Keratinocyte (primary cell): ENCODE data around the gene FAAH. TPM values are rescaled to one million over a fixed set of nuclear protein-coding genes. Genes with fewer than 3 reads are reported as not detected.
A peak's percentile ranks its signal among the peaks of the same experiment; 100 is the strongest.

ENCODE experiments used
- DNase-seq: peaks from one replicate; pipeline ENCODE4 v3.0.0-alpha.2; 2011; ENCODE audit warnings: low read depth, missing footprints, low spot score
- FAIRE-seq: peaks from 2 replicates; lab custom pipeline; 2011; peaks lifted over from hg19 to GRCh38; lab: Jason Lieb, UNC
- H2AFZ ChIP-seq: 2 replicates; pipeline ENCODE4 v1.6.0; 2012; ENCODE audit warnings: low read length, control low read depth, inconsistent platforms; ENCODE audit not compliant: control insufficient read depth
- H3K27ac ChIP-seq: 2 replicates; pipeline ENCODE4 v1.5.1; 2011; ENCODE audit warnings: low read length; ENCODE audit not compliant: control insufficient read depth, insufficient read depth
- H3K27me3 ChIP-seq: 3 replicates; pipeline ENCODE4 v1.6.0; 2011; ENCODE audit warnings: low read length; ENCODE audit not compliant: control insufficient read depth, insufficient read depth; ENCODE audit errors: extremely low read depth
- H3K36me3 ChIP-seq, 2 experiments: 2 replicates in 1 of 2; 3 replicates in 1 of 2; pipeline ENCODE4 v1.5.1; 2011; ENCODE audit warnings: low read length in 2 of 2, mild to moderate bottlenecking in 1 of 2; ENCODE audit not compliant: control insufficient read depth in 2 of 2, insufficient read depth in 2 of 2; ENCODE audit errors: extremely low read depth in 1 of 2
- H3K4me1 ChIP-seq: 3 replicates; pipeline ENCODE4 v1.5.1; 2011; ENCODE audit warnings: low read length; ENCODE audit not compliant: control insufficient read depth, insufficient read depth; ENCODE audit errors: extremely low read depth
- H3K4me2 ChIP-seq: 3 replicates; pipeline ENCODE4 v1.6.0; 2011; ENCODE audit warnings: low read depth, low read length; ENCODE audit not compliant: control insufficient read depth, insufficient read depth; ENCODE audit errors: extremely low read depth
- H3K4me3 ChIP-seq, 3 experiments: fragments of 200-600 bp in 1 of 3; sonication (generic) in 1 of 3; 2 replicates in 2 of 3; 3 replicates in 1 of 3; pipeline ENCODE4 v1.5.1; 2011 to 2016; ENCODE audit warnings: low read length in 3 of 3, mild to moderate bottlenecking in 3 of 3, control low read depth in 2 of 3, inconsistent platforms in 1 of 3, low read depth in 1 of 3, mixed read lengths in 1 of 3, mixed run types in 1 of 3, moderate library complexity in 1 of 3; ENCODE audit not compliant: control insufficient read depth in 2 of 3, insufficient read depth in 2 of 3; ENCODE audit errors: extremely low read depth in 1 of 3
- H3K79me2 ChIP-seq: 2 replicates; pipeline ENCODE4 v1.6.0; 2012; ENCODE audit warnings: low read length; ENCODE audit not compliant: control insufficient read depth, insufficient read depth
- H3K9ac ChIP-seq: 3 replicates; pipeline ENCODE4 v1.6.0; 2011; ENCODE audit warnings: low read length; ENCODE audit not compliant: control insufficient read depth, insufficient read depth; ENCODE audit errors: extremely low read depth
- H3K9me1 ChIP-seq: 3 replicates; pipeline ENCODE4 v1.6.0; 2011; ENCODE audit warnings: low read length; ENCODE audit not compliant: control insufficient read depth, insufficient read depth; ENCODE audit errors: extremely low read depth
- H3K9me3 ChIP-seq: 2 replicates; pipeline ENCODE4 v1.5.1; 2012; ENCODE audit warnings: low read depth, low read length; ENCODE audit not compliant: control insufficient read depth
- H4K20me1 ChIP-seq: 3 replicates; pipeline ENCODE4 v1.6.0; 2011; ENCODE audit warnings: low read length; ENCODE audit not compliant: control insufficient read depth, insufficient read depth; ENCODE audit errors: extremely low read depth
- EZH2 ChIP-seq: IDR thresholded peaks from one replicate; pipeline ENCODE4 v1.6.1; 2012; ENCODE audit warnings: inconsistent platforms, mild to moderate bottlenecking, low read length, moderate library complexity
- dilution Hi-C: fragments of 300-500 bp; cut with MboI; formaldehyde crosslinking; loops from one replicate; pipeline ENCODE4 v1.7.0; 2020; ENCODE audit warnings: low sequenced_read_pairs; ENCODE audit not compliant: extremely low pct_ligation_motif_present
- polyA plus RNA-seq, 5 experiments: library from polyadenylated mRNA; depleted of rRNA in 3 of 5; stranded (reverse) in 3 of 5; stranded (forward) in 1 of 5; unstranded in 1 of 5; fragments of >200 nt; gene quantifications; 1 replicate in 1 of 5; 2 replicates in 3 of 5; 3 replicates in 1 of 5; pipeline versions ENCODE4 v1.2.1 to v1.2.3, GENCODE V29; 2011 to 2012; ENCODE audit warnings: missing spikeins in 2 of 5, low read depth in 1 of 5, low replicate concordance in 1 of 5
- TF ChIP-seq, protein P1 (sequence below), 3 experiments: IDR thresholded peaks in 1 of 3; conservative IDR thresholded peaks in 1 of 3; optimal IDR thresholded peaks in 1 of 3; 2 replicates in 2 of 3; 3 replicates in 1 of 3; pipeline versions ENCODE3 to v1.5.1; 2011; ENCODE audit warnings: low read length in 3 of 3, mild to moderate bottlenecking in 3 of 3, moderate library complexity in 2 of 3, control low read depth in 1 of 3, inconsistent platforms in 1 of 3; ENCODE audit not compliant: insufficient read depth in 2 of 3; ENCODE audit errors: extremely low read depth in 1 of 3

Gene FAAH
- polyA plus RNA-seq, 1 donor (not counting 4 experiments of a cell fraction or from before 2014, with no cell fraction given), result 5.3 TPM

DNA sequence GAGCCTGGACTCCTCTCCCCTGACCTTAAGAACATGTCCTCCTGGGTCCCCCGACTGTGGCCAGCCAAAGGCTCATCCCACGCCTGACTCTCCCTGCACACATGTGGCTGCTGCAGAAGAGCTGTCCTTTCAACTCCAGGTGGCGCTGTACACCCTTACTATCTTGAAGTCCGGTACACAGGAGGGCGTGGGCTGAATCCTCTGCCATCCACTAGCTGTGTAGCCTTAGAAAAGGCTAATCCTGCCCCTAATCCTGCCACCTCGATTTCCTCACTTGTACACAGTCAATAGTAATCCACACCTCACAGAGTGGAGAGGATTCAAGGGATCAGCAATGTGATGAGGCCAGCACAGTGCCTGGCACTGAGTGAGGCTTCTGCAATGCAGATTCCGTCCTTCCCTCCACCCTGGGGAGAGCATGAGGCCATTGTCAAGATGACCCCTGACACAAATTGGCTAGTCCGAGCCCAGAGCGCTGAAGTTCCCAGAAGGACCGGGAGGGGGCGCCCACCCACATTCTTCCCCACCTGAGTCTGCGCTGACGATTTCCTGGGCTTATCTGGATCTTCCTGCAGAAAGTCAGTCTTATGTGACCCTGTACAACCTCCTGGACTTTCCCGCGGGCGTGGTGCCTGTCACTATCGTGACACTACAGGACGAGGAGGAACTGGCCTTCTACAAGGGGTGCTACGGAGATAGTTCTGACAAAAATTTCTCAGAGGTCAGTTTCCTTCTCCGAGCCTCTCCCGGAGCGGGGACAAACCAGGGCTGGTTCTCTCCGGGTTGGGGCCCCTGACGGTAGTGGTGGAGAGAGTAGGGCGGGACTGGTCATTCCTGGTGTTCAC lies 48.4 kb downstream of the FAAH start:
- H3K4me1 ChIP-seq, result no peaks in the 10 kb centered on the region
- no peaks in the 10 kb centered on the region for H3K9me1 ChIP-seq
- H3K4me3 ChIP-seq, result peak overlapping the region in 2 of 3 experiments; percentile 27 to 43
- dilution Hi-C loops, result no loop called here
- H3K27me3 ChIP-seq, result peaks cover 17% of the 10 kb centered on the region
- TF ChIP-seq, protein P1, sequence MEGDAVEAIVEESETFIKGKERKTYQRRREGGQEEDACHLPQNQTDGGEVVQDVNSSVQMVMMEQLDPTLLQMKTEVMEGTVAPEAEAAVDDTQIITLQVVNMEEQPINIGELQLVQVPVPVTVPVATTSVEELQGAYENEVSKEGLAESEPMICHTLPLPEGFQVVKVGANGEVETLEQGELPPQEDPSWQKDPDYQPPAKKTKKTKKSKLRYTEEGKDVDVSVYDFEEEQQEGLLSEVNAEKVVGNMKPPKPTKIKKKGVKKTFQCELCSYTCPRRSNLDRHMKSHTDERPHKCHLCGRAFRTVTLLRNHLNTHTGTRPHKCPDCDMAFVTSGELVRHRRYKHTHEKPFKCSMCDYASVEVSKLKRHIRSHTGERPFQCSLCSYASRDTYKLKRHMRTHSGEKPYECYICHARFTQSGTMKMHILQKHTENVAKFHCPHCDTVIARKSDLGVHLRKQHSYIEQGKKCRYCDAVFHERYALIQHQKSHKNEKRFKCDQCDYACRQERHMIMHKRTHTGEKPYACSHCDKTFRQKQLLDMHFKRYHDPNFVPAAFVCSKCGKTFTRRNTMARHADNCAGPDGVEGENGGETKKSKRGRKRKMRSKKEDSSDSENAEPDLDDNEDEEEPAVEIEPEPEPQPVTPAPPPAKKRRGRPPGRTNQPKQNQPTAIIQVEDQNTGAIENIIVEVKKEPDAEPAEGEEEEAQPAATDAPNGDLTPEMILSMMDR (optimal IDR thresholded peaks at IDR 0.05 in 1 of 3, IDR thresholded peaks at IDR 0.05 in 1 of 3, conservative IDR thresholded peaks at IDR 0.05 in 1 of 3; ENCODE audit: extremely low read depth in 1 of 3, insufficient read depth in 2 of 3, low read length in 3 of 3), result peak; percentile 86 to 87 (median 87)
- no peak for TF ChIP-seq EZH2
- peak overlapping the region; percentile 33 for H3K9ac ChIP-seq
- H2AFZ ChIP-seq, result peak overlapping the region; percentile 66
- H3K36me3 ChIP-seq, result no peaks in the 10 kb centered on the region
- FAIRE-seq (peak; percentile 39), DNase-seq (peak; percentile 53)
- H3K9me3 ChIP-seq, result no peaks in the 10 kb centered on the region
- peak overlapping the region; percentile 79 for H3K4me2 ChIP-seq
- no peaks in the 10 kb centered on the region for H4K20me1 ChIP-seq
- peak overlapping the region; percentile 16 for H3K27ac ChIP-seq
- no peaks in the 10 kb centered on the region for H3K79me2 ChIP-seq

DNA sequence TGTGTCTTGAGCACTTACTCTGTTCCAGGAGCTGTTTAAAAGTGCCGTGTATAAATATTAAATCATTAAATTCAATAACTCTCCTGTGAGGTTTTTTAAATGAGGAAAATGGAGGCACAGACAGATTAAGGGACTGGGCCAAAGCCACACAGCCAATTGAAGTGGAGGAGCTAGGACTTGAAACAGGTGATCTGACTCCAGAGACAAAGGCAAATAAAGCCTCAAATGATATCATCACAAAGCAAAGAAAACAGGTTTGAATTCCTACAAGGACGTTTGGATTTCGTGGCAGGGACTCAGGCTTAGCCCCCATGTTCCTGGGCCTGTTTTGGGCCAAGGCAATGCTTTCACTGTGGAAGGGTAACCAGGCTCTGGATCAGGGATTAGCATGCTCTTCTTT lies 50.3 kb downstream of the FAAH start:
- Histone ChIP-seq H4K20me1 (no peaks in the 10 kb centered on the region), H3K4me1 (no peaks in the 10 kb centered on the region), H3K9ac (no peak overlapping the region), H2AFZ (no peak overlapping the region), H3K36me3 (no peaks in the 10 kb centered on the region), H3K4me2 (no peak overlapping the region), H3K27ac (no peak overlapping the region), H3K27me3 (peaks cover 32% of the 10 kb centered on the region), H3K9me3 (no peaks in the 10 kb centered on the region), H3K79me2 (no peaks in the 10 kb centered on the region), H3K9me1 (no peaks in the 10 kb centered on the region), H3K4me3 (no peak overlapping the region)
- DNase-seq (no peak), FAIRE-seq (no peak)
- TF ChIP-seq EZH2, result no peak
- TF ChIP-seq, protein P1 (optimal IDR thresholded peaks at IDR 0.05 in 1 of 3, IDR thresholded peaks at IDR 0.05 in 1 of 3, conservative IDR thresholded peaks at IDR 0.05 in 1 of 3; ENCODE audit: extremely low read depth in 1 of 3, insufficient read depth in 2 of 3, low read length in 3 of 3), result no peak
- dilution Hi-C loops, result no loop called here
